Pancreas (tissue), 10 donors: ENCODE results near the gene MACROD1. TPM values are rescaled to one million over a fixed set of nuclear protein-coding genes. Genes with fewer than 3 reads are reported as not detected.

Experiments
- ATAC-seq, 4 donors: fragments of 200-7000 bp; cut with Tn5 transposase; one replicate each; pipeline versions ENCODE4 v1.8.0 to v1.9.1; 2020; ENCODE audit warnings: mild to moderate bottlenecking in 4 of 4, moderate library complexity in 4 of 4
- DNase-seq, 6 donors: peaks; one replicate each; pipeline ENCODE4 v3.0.0-alpha.2; 2020
- FAIRE-seq: peaks from 2 replicates; lab custom pipeline; 2012; peaks lifted over from hg19 to GRCh38; lab: Jason Lieb, UNC
- H3K27ac ChIP-seq, 4 donors: fragments of 200-600 bp; sonication (generic); 1 replicate in 3 of 4; 2 replicates in 1 of 4; pipeline versions ENCODE4 v1.5.0 to v1.8.0; 2020
- H3K27me3 ChIP-seq, 4 donors: fragments of 200-600 bp; one replicate each; pipeline ENCODE4 v1.8.0; 2021
- H3K36me3 ChIP-seq, 3 donors: fragments of 200-600 bp; sonication (generic) in 1 of 3; one replicate each; pipeline versions ENCODE4 v1.5.0 to v1.8.0; 2020 to 2021
- H3K4me1 ChIP-seq, 3 donors: fragments of 200-600 bp; one replicate each; pipeline ENCODE4 v1.8.0; 2021
- H3K4me3 ChIP-seq, 4 donors: fragments of 200-600 bp; sonication (generic) in 2 of 4; one replicate each; pipeline versions ENCODE4 v1.5.0 to v1.8.0; 2020 to 2021
- H3K9me3 ChIP-seq, 4 donors: fragments of 200-600 bp; one replicate each; pipeline ENCODE4 v1.8.0; 2021
- CTCF ChIP-seq, 4 donors: fragments of 200-600 bp; sonication (generic) in 3 of 4; IDR thresholded peaks; one replicate each; pipeline versions ENCODE4 v1.5.0 to v1.8.0; 2021; ENCODE audit warnings: antibody characterized with exemption in 4 of 4
- WGBS, 2 donors: extraction: QIAGEN DNeasy Blood & Tissue Kit; methylation state at CpG; one replicate each; pipeline ENCODE4 v1.1.7; 2013; 5-methylcytosine and 5-hydroxymethylcytosine counted together
- intact Hi-C, 3 donors: fragments of 100-400 bp; cut with DNase I; formaldehyde crosslinking; loops; one replicate each; pipeline versions ENCODE4 v1.11.1 to v1.14.2; 2022
- polyA plus RNA-seq, 2 donors: library from polyadenylated mRNA; stranded (reverse); fragments of 200-250 nt; gene quantifications; one replicate each; pipeline ENCODE4 v1.2.3, GENCODE V29; 2013
- total RNA-seq, 6 donors: library from RNA; stranded (reverse); fragmentation: NEBNext Ultra II Directional in 4 of 6; extraction: Animal tissue kit (Norgen Biotek cat#: 25700) in 4 of 6; gene quantifications; one replicate each; pipeline versions ENCODE4 v1.2.1 to v1.2.4, GENCODE V29; 2021 to 2023
- donor health status: healthy with polysubstance abuse.
- donor health status: DM: no; HTN: no; CAD: no; lungs with moderate emphysema.
- donor health status: DM: no; HTN: no; CAD: no.
- donor health status: control.
- donor health status: control.
- donor health status: Bipolar disorder and iron deficiency.
- donor health status: DM: yes; HTN: yes; CAD: no.
- donor health status: DM: no; HTN: no; CAD: no.
- donor health status: DM: no; HTN: no; CAD: no.
- donor health status: DM: yes; HTN: yes; CAD: no.

MACROD1 gene
- total and polyA plus RNA-seq, 8 donors = 26.0 to 126 (median 34.8) TPM

GRCh38 chr11:64015510-64015909 lies 150.4 kb downstream of the MACROD1 start:
- Histone ChIP-seq H3K9me3 (no peaks in the 10 kb centered on the region), H3K4me1 (peaks cover 4 to 9% (median 5%) of the 10 kb centered on the region in 3 donors), H3K27me3 (no peaks in the 10 kb centered on the region), H3K27ac (no peak overlapping the region), H3K4me3 (no peak overlapping the region), H3K36me3 (no peaks in the 10 kb centered on the region)
- intact Hi-C loops = no loop called here
- no peak for FAIRE-seq
- peak in 1 of 6 donors; percentile 72 for DNase-seq
- no peak for ATAC-seq
- no peak for TF ChIP-seq CTCF (IDR thresholded peaks at IDR 0.05)
- 89 to 92% methylated on average over 20 of the region's 20 CpGs for WGBS, 2 donors

GRCh38 chr11:64014356-64014755 lies 151.6 kb downstream of the MACROD1 start:
- Histone ChIP-seq H3K9me3 (no peaks in the 10 kb centered on the region), H3K4me1 (peaks cover 0 to 9% (median 4%) of the 10 kb centered on the region in 3 donors), H3K4me3 (no peak overlapping the region), H3K27ac (no peak overlapping the region), H3K27me3 (no peaks in the 10 kb centered on the region), H3K36me3 (no peaks in the 10 kb centered on the region)
- DNase-seq (peak in 1 of 6 donors; percentile 46), FAIRE-seq (no peak), ATAC-seq (no peak)
- WGBS, 2 donors = 95% methylated on average over 11 of the region's 11 CpGs
- no peak for TF ChIP-seq CTCF (IDR thresholded peaks at IDR 0.05)
- intact Hi-C loops = no loop called here

- Histone ChIP-seq H3K9me3 (no peaks in the 10 kb centered on the region), H3K4me3 (no peak overlapping the region), H3K27ac (no peak overlapping the region), H3K4me1 (peaks cover 0 to 2% (median 0%) of the 10 kb centered on the region in 3 donors), H3K27me3 (no peaks in the 10 kb centered on the region), H3K36me3 (no peaks in the 10 kb centered on the region)
- TF ChIP-seq CTCF (IDR thresholded peaks at IDR 0.05) = no peak
- DNase-seq (peak in 1 of 6 donors; percentile 67), ATAC-seq (no peak), FAIRE-seq (no peak)
- intact Hi-C loops = no loop called here
- WGBS, 2 donors = 95% methylated on average over 15 to 16 of the region's 16 CpGs
Observed at GRCh38 chr11:64013141-64013896, 152.6 kb downstream of the MACROD1 start.

GRCh38 chr11:64011371-64011770 lies 154.5 kb downstream of the MACROD1 start:
- Histone ChIP-seq H3K4me1 (peaks cover 0 to 9% (median 0%) of the 10 kb centered on the region in 3 donors), H3K9me3 (no peaks in the 10 kb centered on the region), H3K27me3 (no peaks in the 10 kb centered on the region), H3K27ac (peak overlapping the region in 2 of 4 donors; percentile 11 to 41), H3K4me3 (no peak overlapping the region), H3K36me3 (no peaks in the 10 kb centered on the region)
- intact Hi-C loops = no loop called here
- ATAC-seq (no peak), FAIRE-seq (no peak), DNase-seq (no peak)
- no peak for TF ChIP-seq CTCF (IDR thresholded peaks at IDR 0.05)
- 69 to 80% methylated on average over 8 of the region's 8 CpGs for WGBS, 2 donors

- FAIRE-seq (no peak), ATAC-seq (no peak), DNase-seq (no peak)
- H3K27ac ChIP-seq = no peak overlapping the region
- H3K4me3 ChIP-seq = no peak overlapping the region
- 95 to 96% methylated on average over 2 of the region's 2 CpGs for WGBS, 2 donors
- intact Hi-C loops = no loop called here
- no peaks in the 10 kb centered on the region for H3K27me3 ChIP-seq
- H3K36me3 ChIP-seq = no peaks in the 10 kb centered on the region
- no peak for TF ChIP-seq CTCF (IDR thresholded peaks at IDR 0.05)
- no peaks in the 10 kb centered on the region for H3K9me3 ChIP-seq
- H3K4me1 ChIP-seq = peaks cover 0 to 9% (median 0%) of the 10 kb centered on the region in 3 donors
Observed at GRCh38 chr11:64010783-64011182, 155.1 kb downstream of the MACROD1 start.
